Neutrophil (primary cell): Measurements from ENCODE around the gene RAP1GAP2.

ENCODE experiments used
- H3K27ac ChIP-seq: fragments of 200-600 bp; sonication (generic); 2 replicates; pipeline ENCODE4 v1.5.1; 2016; ENCODE audit warnings: mild to moderate bottlenecking, moderate library complexity
- H3K27me3 ChIP-seq: fragments of 200-600 bp; sonication (generic); 2 replicates; pipeline ENCODE4 v1.6.0; 2016; ENCODE audit warnings: mild to moderate bottlenecking
- H3K36me3 ChIP-seq: fragments of 200-600 bp; sonication (generic); 2 replicates; pipeline ENCODE4 v1.5.1; 2017
- H3K4me1 ChIP-seq, 2 experiments: fragments of 200-600 bp in 1 of 2; sonication (generic) in 1 of 2; 1 replicate in 1 of 2; 2 replicates in 1 of 2; pipeline versions ENCODE4 v1.5.1 to v1.6.1; 2013 to 2016; ENCODE audit warnings: low read depth in 1 of 2, low read length in 1 of 2, mild to moderate bottlenecking in 1 of 2, moderate library complexity in 1 of 2; ENCODE audit not compliant: control insufficient read depth in 1 of 2, insufficient read depth in 1 of 2
- H3K4me3 ChIP-seq, 2 experiments: fragments of 200-600 bp in 1 of 2; sonication (generic) in 1 of 2; 1 replicate in 1 of 2; 2 replicates in 1 of 2; pipeline ENCODE4 v1.5.1; 2013 to 2016; ENCODE audit warnings: low read depth in 1 of 2, low read length in 1 of 2, mild to moderate bottlenecking in 1 of 2, moderate library complexity in 1 of 2
- H3K9me3 ChIP-seq: fragments of 200-600 bp; sonication (generic); 2 replicates; pipeline ENCODE4 v1.5.1; 2016
- CTCF ChIP-seq: fragments of 200-600 bp; sonication (generic); IDR thresholded peaks from 2 replicates; pipeline ENCODE4 v1.5.1; 2016; ENCODE audit warnings: antibody characterized with exemption

RAP1GAP2 gene

GRCh38 chr17:2965621-2966595 lies 169.7 kb downstream of the RAP1GAP2 start:
- Histone ChIP-seq H3K36me3 (peaks cover 77% of the 10 kb centered on the region), H3K4me1 (no peaks in the 10 kb centered on the region), H3K9me3 (no peaks in the 10 kb centered on the region), H3K27me3 (no peaks in the 10 kb centered on the region), H3K27ac (no peak overlapping the region), H3K4me3 (no peak overlapping the region)
- TF ChIP-seq CTCF = no peak

GRCh38 chr17:2967515-2967914 lies 171.3 kb downstream of the RAP1GAP2 start:
- peaks cover 70% of the 10 kb centered on the region for H3K36me3 ChIP-seq
- TF ChIP-seq CTCF = no peak
- no peak overlapping the region for H3K27ac ChIP-seq
- no peak overlapping the region for H3K4me3 ChIP-seq
- no peaks in the 10 kb centered on the region for H3K27me3 ChIP-seq
- no peaks in the 10 kb centered on the region for H3K9me3 ChIP-seq
- H3K4me1 ChIP-seq = no peaks in the 10 kb centered on the region

GRCh38 chr17:2971851-2972250 lies 175.6 kb downstream of the RAP1GAP2 start:
- H3K4me1 ChIP-seq = no peaks in the 10 kb centered on the region
- no peak overlapping the region for H3K27ac ChIP-seq
- peaks cover 33% of the 10 kb centered on the region for H3K36me3 ChIP-seq
- H3K4me3 ChIP-seq = no peak overlapping the region
- no peak for TF ChIP-seq CTCF
- H3K27me3 ChIP-seq = no peaks in the 10 kb centered on the region
- no peaks in the 10 kb centered on the region for H3K9me3 ChIP-seq

GRCh38 chr17:2972749-2973148 lies 176.5 kb downstream of the RAP1GAP2 start:
- no peak overlapping the region for H3K27ac ChIP-seq
- H3K4me3 ChIP-seq = no peak overlapping the region
- H3K4me1 ChIP-seq = no peaks in the 10 kb centered on the region
- no peak for TF ChIP-seq CTCF
- H3K36me3 ChIP-seq = peaks cover 27% of the 10 kb centered on the region
- H3K9me3 ChIP-seq = no peaks in the 10 kb centered on the region
- H3K27me3 ChIP-seq = no peaks in the 10 kb centered on the region

- TF ChIP-seq CTCF = no peak
- H3K36me3 ChIP-seq = peaks cover 25% of the 10 kb centered on the region
- no peak overlapping the region for H3K4me3 ChIP-seq
- H3K9me3 ChIP-seq = no peaks in the 10 kb centered on the region
- H3K4me1 ChIP-seq = no peaks in the 10 kb centered on the region
- H3K27me3 ChIP-seq = no peaks in the 10 kb centered on the region
- no peak overlapping the region for H3K27ac ChIP-seq
Observed at GRCh38 chr17:2974347-2974746, 178.1 kb downstream of the RAP1GAP2 start.
